NK-92 (cell line): Measurements from ENCODE around the gene FSD1L.

Source experiments
- DNase-seq: peaks from one replicate; lab custom pipeline; 2025; ENCODE audit not compliant: unreplicated experiment; lab: John Stamatoyannopoulos, UW

Gene FSD1L

GRCh38 chr9:105435453-105435852 lies 12.4 kb upstream of the FSD1L start:
- DNase-seq = no peak

DNA sequence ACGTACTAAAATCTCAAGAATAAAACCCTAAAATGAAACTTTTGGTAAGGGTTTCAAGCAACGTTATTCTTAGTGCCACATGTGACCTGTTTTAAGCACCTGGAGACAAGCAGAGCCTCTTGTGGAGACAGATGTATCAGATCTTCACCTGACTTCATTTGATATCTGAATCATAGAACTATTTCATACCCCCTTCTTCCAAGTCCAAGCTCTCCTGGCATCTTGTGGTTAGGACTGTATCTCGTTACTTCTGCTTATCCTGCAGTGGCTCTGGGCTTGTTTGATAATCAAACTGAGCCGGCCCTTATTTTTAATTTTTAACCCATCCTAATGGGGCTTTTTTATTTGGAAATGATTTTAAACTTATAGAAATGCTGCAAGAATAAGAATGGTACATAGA lies 11.1 kb upstream of the FSD1L start:
- DNase-seq = no peak

GRCh38 chr9:105437704-105438103 lies 10.1 kb upstream of the FSD1L start:
- no peak for DNase-seq

GRCh38 chr9:105438141-105438806 lies 9.6 kb upstream of the FSD1L start:
- no peak for DNase-seq

GRCh38 chr9:105439428-105439827 lies 8.4 kb upstream of the FSD1L start:
- no peak for DNase-seq

GRCh38 chr9:105441616-105442160 lies 6.1 kb upstream of the FSD1L start:
- DNase-seq = no peak

DNA sequence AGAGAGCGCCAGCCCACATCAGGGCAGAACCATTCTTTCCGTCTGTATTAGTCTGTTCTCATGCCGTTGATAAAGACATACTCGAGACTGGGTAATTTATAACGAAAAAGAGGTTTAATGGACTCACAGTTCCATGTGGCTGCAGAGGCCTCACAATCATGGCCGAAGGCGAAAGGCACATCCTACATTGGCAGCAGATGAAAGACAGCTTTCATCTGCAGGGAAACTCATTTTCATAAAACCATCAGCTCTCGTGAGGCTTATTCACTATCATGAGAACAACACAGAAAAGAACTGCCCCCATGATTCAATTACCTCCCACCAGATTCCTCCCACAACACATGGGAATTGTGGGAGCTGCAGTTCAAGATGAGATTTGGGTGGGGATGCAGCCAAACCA lies 4.7 kb upstream of the FSD1L start:
- DNase-seq = no peak

DNA sequence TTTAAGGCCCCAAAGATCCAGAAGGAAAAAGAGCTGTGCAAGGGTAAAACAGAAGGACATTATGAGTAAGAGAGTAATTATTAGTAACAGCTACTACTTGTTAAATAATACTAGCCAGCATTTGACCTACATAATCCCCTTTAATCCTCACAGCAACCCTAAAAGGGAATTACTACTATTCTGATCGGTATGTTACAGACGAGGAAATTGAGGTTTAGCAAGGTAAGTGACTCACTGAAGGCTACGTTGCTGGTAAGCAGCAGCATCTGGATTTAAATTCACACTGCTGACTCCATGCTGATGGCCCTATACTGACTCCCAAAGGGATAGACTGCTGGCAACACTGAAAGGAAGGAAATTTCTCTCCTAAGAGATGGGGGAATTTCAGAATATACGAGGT lies 3.7 kb upstream of the FSD1L start:
- DNase-seq = no peak

- no peak for DNase-seq
These were observed 2.5 kb upstream of the FSD1L start for GRCh38 chr9:105445203-105445881.

DNA sequence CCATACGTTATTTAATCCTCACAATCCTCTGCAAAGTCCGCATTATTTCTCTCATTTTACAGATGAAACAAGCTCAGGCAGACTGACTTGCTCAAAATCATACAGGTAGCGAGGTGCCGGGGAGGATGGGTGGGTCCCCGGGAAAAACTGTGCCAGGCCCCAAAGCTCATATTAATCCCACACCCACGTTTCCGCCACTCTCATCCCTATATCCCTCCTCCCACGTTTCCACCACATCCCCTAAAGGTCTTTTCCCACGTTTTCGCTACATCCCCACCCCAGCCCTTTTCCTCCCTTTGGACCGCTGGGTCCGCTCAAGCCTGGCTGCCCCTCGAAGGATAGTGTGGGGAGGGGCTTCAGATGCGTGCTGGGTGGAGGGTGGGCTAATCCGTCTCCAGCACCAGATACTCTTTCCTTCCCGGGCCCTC lies 434 bp upstream of the FSD1L start:
- DNase-seq = no peak

- DNase-seq = no peak
These were observed 1.2 kb downstream of the FSD1L start for GRCh38 chr9:105449081-105449480.

- DNase-seq = no peak
These were observed 4.4 kb downstream of the FSD1L start for GRCh38 chr9:105452185-105452584.

DNA sequence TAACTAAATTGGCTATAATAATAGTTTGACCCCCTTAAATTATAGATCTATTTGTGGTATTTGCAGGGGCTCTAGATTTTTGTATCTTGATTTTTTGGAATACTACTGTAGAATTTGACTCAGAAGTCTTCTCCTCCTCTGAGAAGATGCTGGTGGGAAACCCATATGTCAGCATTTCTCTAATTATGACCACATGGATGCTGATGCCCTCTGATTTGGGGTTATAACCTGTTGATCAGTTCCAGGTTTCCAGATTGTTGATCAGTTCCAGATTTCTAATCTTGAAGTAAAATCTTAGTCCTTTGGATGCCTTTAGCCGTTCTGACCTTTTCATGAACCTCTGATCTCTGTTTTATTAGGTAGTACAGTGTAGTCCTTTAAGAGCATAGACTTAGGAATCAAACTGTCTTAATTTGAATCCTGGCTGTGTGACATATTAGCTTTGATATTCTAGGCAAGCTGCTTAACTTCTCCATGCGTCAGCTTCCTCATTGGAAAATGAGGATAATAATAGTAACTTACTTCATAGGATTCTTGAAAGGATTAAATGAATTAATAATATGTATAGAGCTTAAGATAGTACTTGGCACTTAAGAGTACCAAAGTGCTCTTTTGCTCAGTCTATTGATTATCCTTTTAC lies 8.1 kb downstream of the FSD1L start:
- no peak for DNase-seq

- no peak for DNase-seq
These were observed 9.9 kb downstream of the FSD1L start for GRCh38 chr9:105457560-105458294.

GRCh38 chr9:105458404-105458803 lies 10.6 kb downstream of the FSD1L start:
- no peak for DNase-seq

DNA sequence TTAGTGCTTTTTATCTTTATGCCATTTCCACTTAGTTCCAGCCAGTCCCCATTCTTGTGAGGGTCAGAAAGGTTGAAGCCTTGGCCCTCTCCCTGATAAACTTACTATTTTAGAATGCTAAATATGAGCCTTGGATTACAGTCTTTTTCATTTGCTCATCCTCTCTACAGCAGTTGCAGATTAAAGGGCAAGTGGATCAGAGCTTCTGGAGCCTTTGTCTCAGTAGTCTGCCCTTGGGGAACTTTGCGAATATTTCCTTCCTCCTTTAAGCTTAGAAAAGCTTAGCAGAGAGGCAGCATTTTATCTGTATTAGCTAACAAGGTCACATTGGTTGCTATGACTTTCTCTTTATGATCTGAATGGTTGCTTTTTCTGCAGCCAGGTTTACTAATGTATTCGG lies 11.5 kb downstream of the FSD1L start:
- no peak for DNase-seq

DNA sequence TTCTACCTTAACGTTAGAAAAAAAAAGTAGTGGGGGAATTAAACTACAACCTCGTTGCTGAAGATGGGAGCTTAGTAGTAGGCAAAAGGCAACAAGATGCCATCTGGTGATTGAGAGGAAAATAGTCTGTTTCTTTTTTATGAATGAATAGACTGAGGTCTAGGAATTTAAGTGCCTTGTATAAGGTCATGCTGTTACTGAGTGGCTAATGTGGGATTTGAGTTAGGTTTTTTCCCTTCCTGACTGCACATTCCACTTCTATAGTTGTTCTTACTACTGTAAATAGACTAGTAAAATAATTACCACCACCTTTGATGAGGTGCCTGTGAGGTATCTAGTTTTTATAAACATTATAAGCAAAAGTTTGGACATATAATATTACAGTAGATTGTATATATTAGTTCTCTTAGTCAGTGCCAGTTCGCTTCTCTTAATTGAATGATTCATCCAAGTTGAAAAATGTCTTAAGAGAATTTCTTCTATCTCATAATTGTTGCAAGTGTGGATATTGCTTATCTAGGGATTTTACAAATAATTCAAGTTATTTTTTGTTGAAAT lies 19.1 kb downstream of the FSD1L start:
- DNase-seq = no peak

DNA sequence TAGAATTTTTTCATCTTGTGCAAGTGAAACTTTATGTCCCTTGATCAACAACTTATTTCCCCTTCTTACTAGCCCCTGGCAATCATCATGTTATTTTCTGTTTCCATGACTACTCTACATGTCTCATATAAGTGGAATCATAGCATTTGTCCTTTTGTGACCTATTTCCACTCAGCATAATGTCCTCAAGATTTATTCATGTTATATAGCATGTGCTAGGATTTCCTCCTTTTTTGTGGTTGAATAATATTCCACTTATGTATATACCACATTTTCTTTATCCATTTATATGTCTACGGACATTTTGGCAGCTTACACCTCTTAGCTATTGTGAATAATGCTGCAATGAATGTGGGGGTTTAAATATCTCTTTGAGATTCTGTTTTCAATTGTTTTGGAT lies 21.0 kb downstream of the FSD1L start:
- no peak for DNase-seq

GRCh38 chr9:105473221-105473620 lies 25.4 kb downstream of the FSD1L start:
- DNase-seq = no peak

- DNase-seq = no peak
These were observed 27.5 kb downstream of the FSD1L start for GRCh38 chr9:105475302-105475701.

DNA sequence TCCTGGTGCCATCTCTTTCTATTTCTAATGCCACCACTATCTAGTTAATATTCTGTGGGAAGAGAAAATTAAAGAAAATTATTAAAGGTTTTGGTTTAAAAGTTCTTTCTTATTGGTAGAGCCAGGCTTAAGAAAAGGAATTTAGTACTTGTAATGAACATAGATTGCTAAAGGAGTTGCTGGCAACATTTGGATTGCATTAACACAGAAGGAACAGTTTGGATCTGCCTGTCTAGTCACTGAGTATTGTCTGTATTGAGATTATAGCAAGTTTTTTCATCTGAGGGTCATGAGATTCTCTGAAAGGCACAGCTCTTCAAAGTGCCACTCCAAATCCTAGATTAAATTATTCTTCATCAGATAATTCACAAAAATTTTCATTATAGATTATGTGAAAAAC lies 32.0 kb downstream of the FSD1L start:
- no peak for DNase-seq
